Measurements from ENCODE around the gene SF1. TPM values are rescaled to one million over a fixed set of nuclear protein-coding genes. Genes with fewer than 3 reads are reported as not detected.

The SF1 gene
- total and polyA plus RNA-seq, 9 of the 15 experiments (the other 6 are each of a cell fraction or from before 2014, with no cell fraction given): 13.1 to 334 (median 111) TPM

DNA sequence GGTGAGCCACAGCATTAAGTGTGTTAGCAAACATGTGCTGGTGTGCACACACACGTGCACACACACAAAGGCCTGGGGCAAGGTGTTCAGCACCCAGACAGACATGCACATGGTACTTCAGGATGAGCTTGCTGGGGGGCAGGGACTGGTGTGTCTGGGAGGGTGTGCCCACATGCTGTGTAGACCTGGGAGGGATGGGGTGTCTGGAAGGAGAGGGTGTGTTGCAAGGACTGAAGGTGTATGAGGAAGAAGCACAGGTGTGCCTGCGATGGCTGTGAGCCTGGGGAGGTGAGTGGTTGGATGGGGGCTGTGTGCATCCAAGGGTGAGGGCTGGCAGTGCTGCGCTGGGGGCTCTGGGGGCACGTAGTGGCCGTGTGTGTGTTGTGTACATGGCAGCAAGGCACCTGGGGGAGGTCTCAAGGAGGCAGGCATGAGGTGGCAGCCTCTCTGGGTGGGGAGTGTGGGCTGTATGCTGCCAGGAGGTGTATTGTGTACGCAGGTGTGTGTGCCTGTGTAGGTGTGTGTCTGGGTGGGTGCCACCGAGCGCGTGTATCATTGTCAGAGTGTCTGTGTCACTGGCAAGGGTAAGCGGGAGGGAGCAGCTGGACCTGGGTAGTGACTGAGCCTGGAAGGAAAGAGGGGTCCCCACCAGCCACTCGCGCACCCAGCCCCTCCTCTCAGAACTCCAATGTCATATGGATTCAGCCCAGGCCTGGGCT, 57.5 kb downstream of the SF1 start:
- ATAC-seq (no peak), FAIRE-seq (no peak), DNase-seq (ENCODE audit: extremely low read depth in 1 of 4, low spot score in 3 of 4) (no peak)
- Histone ChIP-seq H2AFZ (ENCODE audit: low read depth, low read length) (no peak overlapping the region), H3K27ac (ENCODE audit: extremely low read depth, low read depth, low read length) (no peak overlapping the region), H3K27me3 (ENCODE audit: control insufficient read depth in 2 of 2, insufficient read depth in 2 of 2, low read length in 2 of 2) (peaks cover 21 to 46% of the 10 kb centered on the region in 2 experiments), H3K9me1 (ENCODE audit: control insufficient read depth, insufficient read depth, low read length) (no peaks in the 10 kb centered on the region), H3K4me3 (no peak overlapping the region), H4K20me1 (replicated peaks; ENCODE audit: control insufficient read depth, insufficient read depth, low read length) (peaks cover 23% of the 10 kb centered on the region), H3K9me3 (replicated peaks; ENCODE audit: control insufficient read depth, insufficient read depth, low read depth, low read length) (no peaks in the 10 kb centered on the region), H3K9ac (ENCODE audit: insufficient read depth in 1 of 2, low read depth in 2 of 2, low read length in 2 of 2) (no peak overlapping the region), H3K4me1 (replicated peaks in 1 of 2; ENCODE audit: control insufficient read depth in 2 of 2, insufficient read depth in 2 of 2, low read length in 2 of 2) (peaks cover 0 to 25% of the 10 kb centered on the region in 2 experiments; a peak in 3 of 5 replicates), H3K36me3 (ENCODE audit: control insufficient read depth, insufficient read depth, low read length) (no peaks in the 10 kb centered on the region), H3K79me2 (ENCODE audit: control insufficient read depth, insufficient read depth, low read length) (no peaks in the 10 kb centered on the region), H3K4me2 (ENCODE audit: insufficient read depth, low read length) (no peak overlapping the region)
- in situ Hi-C loops (cut with MboI) (no loop called here), intact Hi-C loops (cut with micrococcal nuclease) (loop anchor here (10.0 kb wide), 1 partner anchor 66 kb away; no protein-coding TSS in a partner anchor)
- WGBS (ENCODE audit: insufficient coverage, low coverage, missing lambda C conversion rate): 3% methylated on average over 12 of the region's 12 CpGs
- POLR2A ChIA-PET: interaction anchor here (1.3 kb wide), 1 partner anchor 16 kb away, joined by 7 read pairs; no protein-coding TSS in a partner anchor
- TF ChIP-seq DDX20 (tag; IDR thresholded peaks at IDR 0.05; ENCODE audit: low read depth): no peak
- TF ChIP-seq RBM22 (IDR thresholded peaks at IDR 0.05; ENCODE audit: low read depth, low read length, poor library complexity, severe bottlenecking): no peak
- TF ChIP-seq, protein P1, sequence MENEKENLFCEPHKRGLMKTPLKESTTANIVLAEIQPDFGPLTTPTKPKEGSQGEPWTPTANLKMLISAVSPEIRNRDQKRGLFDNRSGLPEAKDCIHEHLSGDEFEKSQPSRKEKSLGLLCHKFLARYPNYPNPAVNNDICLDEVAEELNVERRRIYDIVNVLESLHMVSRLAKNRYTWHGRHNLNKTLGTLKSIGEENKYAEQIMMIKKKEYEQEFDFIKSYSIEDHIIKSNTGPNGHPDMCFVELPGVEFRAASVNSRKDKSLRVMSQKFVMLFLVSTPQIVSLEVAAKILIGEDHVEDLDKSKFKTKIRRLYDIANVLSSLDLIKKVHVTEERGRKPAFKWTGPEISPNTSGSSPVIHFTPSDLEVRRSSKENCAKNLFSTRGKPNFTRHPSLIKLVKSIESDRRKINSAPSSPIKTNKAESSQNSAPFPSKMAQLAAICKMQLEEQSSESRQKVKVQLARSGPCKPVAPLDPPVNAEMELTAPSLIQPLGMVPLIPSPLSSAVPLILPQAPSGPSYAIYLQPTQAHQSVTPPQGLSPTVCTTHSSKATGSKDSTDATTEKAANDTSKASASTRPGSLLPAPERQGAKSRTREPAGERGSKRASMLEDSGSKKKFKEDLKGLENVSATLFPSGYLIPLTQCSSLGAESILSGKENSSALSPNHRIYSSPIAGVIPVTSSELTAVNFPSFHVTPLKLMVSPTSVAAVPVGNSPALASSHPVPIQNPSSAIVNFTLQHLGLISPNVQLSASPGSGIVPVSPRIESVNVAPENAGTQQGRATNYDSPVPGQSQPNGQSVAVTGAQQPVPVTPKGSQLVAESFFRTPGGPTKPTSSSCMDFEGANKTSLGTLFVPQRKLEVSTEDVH (IDR thresholded peaks at IDR 0.05; ENCODE audit: low read depth, partially characterized antibody): no peak
- TF ChIP-seq, protein P2, sequence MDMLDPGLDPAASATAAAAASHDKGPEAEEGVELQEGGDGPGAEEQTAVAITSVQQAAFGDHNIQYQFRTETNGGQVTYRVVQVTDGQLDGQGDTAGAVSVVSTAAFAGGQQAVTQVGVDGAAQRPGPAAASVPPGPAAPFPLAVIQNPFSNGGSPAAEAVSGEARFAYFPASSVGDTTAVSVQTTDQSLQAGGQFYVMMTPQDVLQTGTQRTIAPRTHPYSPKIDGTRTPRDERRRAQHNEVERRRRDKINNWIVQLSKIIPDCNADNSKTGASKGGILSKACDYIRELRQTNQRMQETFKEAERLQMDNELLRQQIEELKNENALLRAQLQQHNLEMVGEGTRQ (CRISPR knock-in tag; IDR thresholded peaks at IDR 0.05): no peak
- TF ChIP-seq PYGO2 (tag; IDR thresholded peaks at IDR 0.05): no peak
- no peak for TF ChIP-seq TAF15 (IDR thresholded peaks at IDR 0.05; ENCODE audit: low read depth, low read length)
- no peak for TF ChIP-seq CREM (IDR thresholded peaks at IDR 0.05; ENCODE audit: low read depth)
- CTCF ChIA-PET (ENCODE audit: low intra/inter-chr PET ratio): no interaction called here
- BruUV-seq (replicated peaks): no TSS peak

Data from K562 (cell line).